Dermis microvascular lymphatic vessel endothelial cell (primary cell): Measurements from ENCODE around the gene CTCF. TPM values are rescaled to one million over a fixed set of nuclear protein-coding genes. Genes with fewer than 3 reads are reported as not detected.
"Not testable (repeated sequence)": the region's sequence is repeated elsewhere in the genome, so short reads cannot be mapped to it uniquely, and the experiment has no call there.

Source experiments
- DNase-seq, 2 donors: peaks; one replicate each; pipeline versions ENCODE4 v3.0.0 to v3.0.0-alpha.2; 2010; ENCODE audit warnings: low read depth in 2 of 2
- total RNA-seq: library from RNA; depleted of rRNA; stranded (reverse); fragments of >200 nt; gene quantifications from 2 replicates; pipeline ENCODE4 v1.2.1, GENCODE V29; 2014

The CTCF gene
- 22.6 and 26.8 TPM in 2 replicates for total RNA-seq

- DNase-seq, result peak in 1 of 2 donors; percentile 89
Measured at GRCh38 chr16:67562526-67562917, at the start of gene CTCF. TSS of gene CTCF (plus strand) at chr16:67562526. CDS start at chr16:67610833, 48,307 bp downstream.

- DNase-seq, result not testable (repeated sequence)
Measured at GRCh38 chr16:67513892-67514291, 48.4 kb upstream of the CTCF start.

- peak; percentile 63 to 85 for DNase-seq
Measured at GRCh38 chr16:67514382-67514828, 47.9 kb upstream of the CTCF start.

- peak in 1 of 2 donors; percentile 62 for DNase-seq
Measured at GRCh38 chr16:67516296-67517154, 45.8 kb upstream of the CTCF start.

- no peak for DNase-seq
Measured at GRCh38 chr16:67517155-67517445, 45.2 kb upstream of the CTCF start.

GRCh38 chr16:67517661-67518423, 44.5 kb upstream of the CTCF start:
- no peak for DNase-seq

- DNase-seq, result no peak
Measured at GRCh38 chr16:67518676-67519075, 43.6 kb upstream of the CTCF start.

- DNase-seq, result no peak
Measured at GRCh38 chr16:67519242-67519641, 43.1 kb upstream of the CTCF start.

GRCh38 chr16:67521095-67521804, 41.1 kb upstream of the CTCF start:
- peak; percentile 95 to 98 for DNase-seq

- no peak for DNase-seq
Measured at GRCh38 chr16:67525176-67525860, 37.0 kb upstream of the CTCF start.

- no peak for DNase-seq
Measured at GRCh38 chr16:67526149-67526791, 36.1 kb upstream of the CTCF start.

- DNase-seq, result peak in 1 of 2 donors; percentile 39
Measured at GRCh38 chr16:67528222-67528869, 34.0 kb upstream of the CTCF start, which contains the start of gene RIPOR1. TSS of gene RIPOR1 (plus strand) at chr16:67528829. CDS start at chr16:67538447, 9,618 bp downstream.

GRCh38 chr16:67528870-67529581, 33.3 kb upstream of the CTCF start:
- peak in 1 of 2 donors; percentile 30 for DNase-seq

- DNase-seq, result peak in 1 of 2 donors; percentile 24
Measured at GRCh38 chr16:67529582-67530012, 32.7 kb upstream of the CTCF start.

- DNase-seq, result peak in 1 of 2 donors; percentile 70
Measured at GRCh38 chr16:67530013-67530939, 32.0 kb upstream of the CTCF start.

GRCh38 chr16:67531247-67531646, 31.1 kb upstream of the CTCF start:
- DNase-seq, result no peak

- DNase-seq, result no peak
Measured at GRCh38 chr16:67533024-67533560, 29.2 kb upstream of the CTCF start.

- not testable (repeated sequence) for DNase-seq
Measured at GRCh38 chr16:67533987-67534386, 28.3 kb upstream of the CTCF start.
